Measurements from ENCODE around the gene PEX11B.
A peak's percentile ranks its signal among the peaks of the same experiment; 100 is the strongest.

The PEX11B gene

GRCh38 chr1:145887631-145888030 lies 30.9 kb downstream of the PEX11B start:
- TF ChIP-seq CTCF (IDR thresholded peaks at IDR 0.05; ENCODE audit: insufficient read depth, low read length, missing control alignments): no peak
- CTCF ChIA-PET: interaction anchor here (1.1 to 16.3 kb wide), 2 partner anchors 24 to 28 kb away, joined by 4 to 469 read pairs; partner anchors contain the start of genes ITGA10 and PEX11B
- POLR2A ChIA-PET: no interaction called here
- no peak overlapping the region for H3K4me3 ChIP-seq (ENCODE audit: low read depth, low read length)
- DNase-seq (ENCODE audit: low read depth, low spot score): no peak

- no peak overlapping the region for H3K4me3 ChIP-seq (ENCODE audit: low read depth, low read length)
- TF ChIP-seq CTCF (IDR thresholded peaks at IDR 0.05; ENCODE audit: insufficient read depth, low read length, missing control alignments): no peak
- no peak for DNase-seq (ENCODE audit: low read depth, low spot score)
- POLR2A ChIA-PET: interaction anchor here (2.0 kb wide), 1 partner anchor 28 kb away, joined by 10 read pairs; the partner anchor contains the start of gene PIAS3
- CTCF ChIA-PET: interaction anchor here (1.0 to 16.3 kb wide), 4 partner anchors 9 to 42 kb away, joined by 3 to 469 read pairs (median 3); partner anchors contain the start of genes ITGA10 and PEX11B
Measured at GRCh38 chr1:145886816-145887215, 31.7 kb downstream of the PEX11B start.

GRCh38 chr1:145886390-145886789 lies 32.1 kb downstream of the PEX11B start:
- no peak for DNase-seq (ENCODE audit: low read depth, low spot score)
- ChIA-PET POLR2A (interaction anchor here (2.0 kb wide), 1 partner anchor 28 kb away, joined by 10 read pairs; the partner anchor contains the start of gene PIAS3), CTCF (interaction anchor here (1.0 to 16.3 kb wide), 4 partner anchors 9 to 41 kb away, joined by 3 to 469 read pairs (median 3); partner anchors contain the start of genes ITGA10 and PEX11B)
- no peak for TF ChIP-seq CTCF (IDR thresholded peaks at IDR 0.05; ENCODE audit: insufficient read depth, low read length, missing control alignments)
- peak overlapping the region; percentile 74 for H3K4me3 ChIP-seq (ENCODE audit: low read depth, low read length)

GRCh38 chr1:145885738-145886287 lies 32.7 kb downstream of the PEX11B start, which contains the start of gene ANKRD35:
Gene ANKRD35 (minus strand): TSS chr1:145885866. CDS start chr1:145885758, 108 bp downstream.
- no peak for DNase-seq (ENCODE audit: low read depth, low spot score)
- POLR2A ChIA-PET: interaction anchor here (1.0 to 2.0 kb wide), 2 partner anchors 27 to 78 kb away, joined by 3 to 10 read pairs; partner anchors contain the start of genes ANKRD34A, PIAS3 and POLR3GL
- TF ChIP-seq CTCF (IDR thresholded peaks at IDR 0.05; ENCODE audit: insufficient read depth, low read length, missing control alignments): no peak
- H3K4me3 ChIP-seq (ENCODE audit: low read depth, low read length): peak within 1 kb of the TSS; percentile 74
- CTCF ChIA-PET: interaction anchor here (0.6 to 16.3 kb wide), 6 partner anchors 10 to 40 kb away, joined by 3 to 469 read pairs (median 3); partner anchors contain the start of genes ITGA10, NUDT17 and PEX11B

GRCh38 chr1:145884675-145885074 lies 33.8 kb downstream of the PEX11B start:
- H3K4me3 ChIP-seq (ENCODE audit: low read depth, low read length): no peak overlapping the region
- CTCF ChIA-PET: interaction anchor here (1.5 to 16.3 kb wide), 3 partner anchors 7 to 27 kb away, joined by 3 to 469 read pairs (median 22); partner anchors contain the start of genes ITGA10 and PEX11B
- no peak for TF ChIP-seq CTCF (IDR thresholded peaks at IDR 0.05; ENCODE audit: insufficient read depth, low read length, missing control alignments)
- POLR2A ChIA-PET: interaction anchor here (2.0 kb wide), 1 partner anchor 26 kb away, joined by 10 read pairs; the partner anchor contains the start of gene PIAS3
- peak; percentile 26 for DNase-seq (ENCODE audit: low read depth, low spot score)

- ChIA-PET CTCF (interaction anchor here (0.8 to 16.3 kb wide), 6 partner anchors 11 to 34 kb away, joined by 3 to 469 read pairs (median 13); partner anchors contain the start of genes ITGA10, NUDT17, PEX11B and PIAS3), POLR2A (no interaction called here)
- no peak for DNase-seq (ENCODE audit: low read depth, low spot score)
- no peak for TF ChIP-seq CTCF (IDR thresholded peaks at IDR 0.05; ENCODE audit: insufficient read depth, low read length, missing control alignments)
- H3K4me3 ChIP-seq (ENCODE audit: low read depth, low read length): no peak overlapping the region
Measured at GRCh38 chr1:145879775-145880174, 38.7 kb downstream of the PEX11B start.
